HL-60/S4 treated with phorbol 12-myristate 13-acetate at 8.2 ng/mL for 4 days and 3 days (cell line): ENCODE data around the gene SCYL2.
"Not testable (repeated sequence)": the region's sequence is repeated elsewhere in the genome, so short reads cannot be mapped to it uniquely, and the experiment has no call there.

Source experiments
- in situ Hi-C: fragments of 300-500 bp; cut with MboI; formaldehyde crosslinking; loops from 2 replicates; pipeline ENCODE4 v1.15.0; 2022; ENCODE audit warnings: low sequenced_read_pairs

SCYL2 gene

GRCh38 chr12:100265107-100265506 lies 1.9 kb upstream of the SCYL2 start:
- in situ Hi-C loops, result not testable (repeated sequence)

- in situ Hi-C loops, result no loop called here
Measured at GRCh38 chr12:100265732-100266584, 1.0 kb upstream of the SCYL2 start.

GRCh38 chr12:100266585-100266834 lies 467 bp upstream of the SCYL2 start:
- in situ Hi-C loops, result no loop called here

- in situ Hi-C loops, result no loop called here
Measured at GRCh38 chr12:100267603-100268281, 765 bp downstream of the SCYL2 start.

DNA sequence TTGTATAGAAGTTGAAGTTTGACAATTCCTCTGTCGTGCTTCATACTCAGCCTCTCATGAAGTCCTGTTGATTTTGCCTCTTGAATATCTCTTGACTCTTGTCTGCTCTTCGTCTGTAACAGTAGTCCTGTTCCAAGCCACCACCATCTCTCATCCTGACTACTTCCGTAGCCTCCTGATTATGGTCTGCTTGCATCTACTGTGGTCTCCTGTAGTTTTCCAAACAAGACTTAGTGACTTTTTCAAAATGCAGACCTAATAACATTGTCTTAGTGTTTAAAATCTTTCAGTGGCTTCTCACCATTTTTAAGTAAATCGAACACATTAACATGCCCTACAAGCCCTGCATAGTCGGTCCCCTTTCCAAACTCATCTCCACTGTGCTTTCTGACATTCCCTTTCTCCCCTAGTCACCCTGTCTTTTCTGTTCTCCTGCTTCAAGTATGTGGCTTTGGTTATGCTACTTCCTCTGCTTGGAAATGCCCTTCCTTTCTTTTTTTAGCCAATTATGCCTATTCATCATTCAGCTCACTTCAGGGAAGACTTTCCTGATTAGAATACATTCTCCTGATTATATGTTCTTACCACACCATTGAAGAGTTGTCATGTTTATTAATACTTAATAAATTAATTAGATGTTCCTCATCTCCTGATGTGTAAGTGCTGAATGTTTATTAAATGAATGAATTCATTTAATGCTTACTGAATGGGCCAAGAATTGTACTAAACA lies 2.0 kb downstream of the SCYL2 start:
- in situ Hi-C loops, result no loop called here

DNA sequence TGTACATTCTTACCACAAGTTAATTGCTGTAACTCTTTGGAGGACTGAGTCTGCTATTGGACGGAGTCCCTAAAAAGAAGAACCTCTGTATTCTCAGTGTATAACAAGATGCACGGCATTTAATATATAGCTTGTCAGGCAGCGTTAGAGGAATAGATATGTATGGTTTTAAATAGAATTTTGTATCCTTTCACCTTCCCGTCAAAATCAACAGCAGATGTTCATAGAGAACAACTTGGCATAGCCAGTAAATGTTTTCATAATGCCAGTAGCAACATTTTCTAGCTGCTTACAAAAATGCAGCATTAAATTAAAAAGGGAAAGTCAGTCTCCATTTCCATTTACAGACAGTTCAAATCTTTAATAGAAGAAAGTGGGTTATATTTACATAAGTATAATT lies 6.8 kb downstream of the SCYL2 start:
- in situ Hi-C loops, result no loop called here

DNA sequence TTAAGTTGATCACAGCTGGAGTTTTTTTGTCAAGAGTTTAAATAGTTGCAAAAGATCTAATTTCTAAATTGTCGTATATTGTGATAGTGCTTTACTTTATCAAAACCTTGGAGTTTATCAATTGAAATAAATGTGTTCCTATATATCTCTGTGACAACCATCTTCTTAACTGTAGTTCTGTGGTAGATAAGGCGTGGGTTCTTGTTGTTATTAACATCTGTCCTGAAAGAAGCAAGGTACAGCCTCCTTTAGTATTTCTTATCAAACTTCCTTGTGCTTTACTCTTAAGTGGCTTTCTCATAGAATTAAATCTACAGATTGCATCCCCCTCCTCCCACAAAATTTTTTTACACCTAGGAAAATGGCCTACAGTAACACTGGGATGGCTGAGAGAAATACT lies 7.3 kb downstream of the SCYL2 start:
- in situ Hi-C loops, result no loop called here

- in situ Hi-C loops, result no loop called here
Measured at GRCh38 chr12:100279159-100279558, 12.2 kb downstream of the SCYL2 start.

GRCh38 chr12:100279607-100280244 lies 12.7 kb downstream of the SCYL2 start:
- in situ Hi-C loops, result no loop called here

GRCh38 chr12:100284556-100284955 lies 17.6 kb downstream of the SCYL2 start:
- in situ Hi-C loops, result not testable (repeated sequence)

GRCh38 chr12:100289038-100289437 lies 22.1 kb downstream of the SCYL2 start:
- in situ Hi-C loops, result no loop called here

DNA sequence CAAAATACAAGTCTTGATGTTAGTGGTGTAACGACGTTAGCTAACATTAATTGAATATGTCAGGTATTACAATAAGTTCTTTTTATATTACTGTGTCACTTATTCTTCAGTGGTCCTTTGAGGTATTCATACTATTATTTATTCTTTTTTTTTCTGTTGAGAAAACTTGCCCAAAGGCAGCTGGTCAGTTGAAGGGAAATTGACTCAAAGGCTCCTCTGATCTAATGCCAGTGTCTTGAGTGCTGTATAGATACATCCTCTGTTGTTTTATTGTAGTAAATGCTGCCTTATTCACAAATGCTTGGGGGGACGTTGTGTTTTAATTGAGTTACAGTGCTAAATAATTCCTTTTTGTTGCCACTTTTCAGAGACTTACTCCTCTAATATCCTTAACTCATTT lies 23.0 kb downstream of the SCYL2 start:
- in situ Hi-C loops, result no loop called here

- in situ Hi-C loops, result no loop called here
Measured at GRCh38 chr12:100293017-100293416, 26.0 kb downstream of the SCYL2 start.

DNA sequence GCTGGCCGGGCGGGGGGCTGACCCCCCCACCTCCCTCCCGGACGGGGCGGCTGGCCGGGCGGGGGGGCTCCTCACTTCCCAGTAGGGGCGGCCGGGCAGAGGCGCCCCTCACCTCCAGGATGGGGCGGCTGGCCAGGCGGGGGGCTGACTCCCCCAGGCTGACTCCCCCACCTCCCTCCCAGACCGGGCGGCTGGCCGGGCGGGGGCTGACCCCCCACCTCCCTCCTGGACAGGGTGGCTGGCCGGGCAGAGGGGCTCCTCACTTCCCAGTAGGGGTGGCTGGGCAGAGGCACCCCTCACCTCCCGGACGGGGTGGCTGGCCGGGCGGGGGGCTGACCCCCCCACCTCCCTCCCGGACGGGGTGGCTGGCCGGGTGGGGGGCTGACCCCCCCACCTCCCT lies 27.4 kb downstream of the SCYL2 start:
- in situ Hi-C loops, result not testable (repeated sequence)

DNA sequence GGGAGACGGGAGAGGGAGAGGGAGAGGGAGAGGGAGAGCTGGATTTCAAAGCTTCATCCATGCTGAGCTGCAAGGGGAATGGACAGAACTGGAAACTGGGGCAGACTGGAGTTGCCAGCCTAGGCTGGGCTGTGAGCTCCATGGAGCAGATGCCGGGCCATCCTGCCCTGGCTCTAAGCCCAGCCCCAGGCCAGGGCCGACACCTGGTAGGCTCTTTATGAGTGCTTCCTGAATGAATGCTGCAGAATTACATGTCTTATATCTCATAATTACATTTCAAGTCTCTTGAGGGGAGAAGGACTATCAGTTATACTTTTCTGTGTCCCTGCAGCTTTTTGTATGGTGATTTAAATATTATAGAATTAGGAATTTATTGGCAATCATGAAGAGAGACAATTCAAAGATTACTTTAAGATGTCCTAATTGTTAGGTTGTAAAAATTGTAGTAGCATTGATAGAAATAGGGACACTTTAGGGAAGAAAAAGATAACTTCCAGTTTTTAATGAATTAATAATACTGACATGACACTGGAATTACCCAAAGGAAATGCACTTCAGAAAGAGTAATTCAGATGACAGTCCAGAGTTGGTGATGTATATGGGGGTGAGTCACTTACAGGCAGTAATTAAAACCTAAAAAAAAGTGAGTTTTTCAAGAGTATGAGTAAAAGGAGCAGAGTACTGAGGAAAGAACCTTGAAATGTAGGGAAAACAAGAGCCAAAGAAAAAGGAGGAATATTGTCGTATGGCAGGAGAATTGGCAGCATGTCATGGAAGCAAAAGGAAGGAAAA lies 29.0 kb downstream of the SCYL2 start:
- in situ Hi-C loops, result no loop called here

DNA sequence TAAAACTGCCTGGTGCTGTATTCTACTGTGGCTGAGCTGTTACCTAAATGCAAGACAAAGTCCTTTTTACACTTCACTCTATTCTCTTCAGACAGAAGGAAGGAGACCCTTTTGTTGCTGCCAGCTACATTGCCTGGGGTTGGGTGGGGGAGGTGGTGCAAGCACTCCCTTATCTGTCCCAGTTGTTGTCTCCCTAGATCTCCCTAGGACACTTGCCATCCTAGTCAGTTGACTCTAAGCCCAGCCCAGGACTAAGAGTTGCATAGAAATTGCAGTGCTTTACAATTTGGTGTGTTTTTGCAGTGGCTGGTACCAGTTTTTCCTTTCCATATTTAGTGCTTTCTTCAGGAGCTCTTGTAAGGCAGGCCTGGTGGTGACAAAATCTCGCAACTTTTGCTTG lies 35.1 kb downstream of the SCYL2 start:
- in situ Hi-C loops, result no loop called here

- in situ Hi-C loops, result no loop called here
Measured at GRCh38 chr12:100303831-100304230, 36.9 kb downstream of the SCYL2 start.

- in situ Hi-C loops, result not testable (repeated sequence)
Measured at GRCh38 chr12:100304334-100304733, 37.4 kb downstream of the SCYL2 start.

- in situ Hi-C loops, result not testable (repeated sequence)
Measured at GRCh38 chr12:100308138-100308537, 41.2 kb downstream of the SCYL2 start.

DNA sequence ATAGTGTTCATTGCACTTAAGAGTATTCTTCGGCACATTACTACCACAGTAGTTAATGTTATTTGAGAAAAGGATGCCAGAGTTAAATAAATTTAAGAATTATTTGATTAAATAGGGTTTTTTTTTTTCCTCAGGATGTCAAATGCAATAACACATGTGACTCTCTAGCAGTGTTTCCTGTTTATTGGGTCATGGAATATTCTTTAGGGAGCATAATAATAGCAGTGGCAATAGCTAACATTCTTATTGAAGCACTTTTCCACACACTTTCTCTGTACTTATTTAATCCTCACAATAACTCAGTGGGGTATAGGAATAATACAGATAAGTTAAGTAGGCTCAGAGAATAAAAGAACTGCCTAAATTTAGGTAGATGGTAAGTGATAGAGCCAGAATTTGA lies 44.3 kb downstream of the SCYL2 start:
- in situ Hi-C loops, result no loop called here

DNA sequence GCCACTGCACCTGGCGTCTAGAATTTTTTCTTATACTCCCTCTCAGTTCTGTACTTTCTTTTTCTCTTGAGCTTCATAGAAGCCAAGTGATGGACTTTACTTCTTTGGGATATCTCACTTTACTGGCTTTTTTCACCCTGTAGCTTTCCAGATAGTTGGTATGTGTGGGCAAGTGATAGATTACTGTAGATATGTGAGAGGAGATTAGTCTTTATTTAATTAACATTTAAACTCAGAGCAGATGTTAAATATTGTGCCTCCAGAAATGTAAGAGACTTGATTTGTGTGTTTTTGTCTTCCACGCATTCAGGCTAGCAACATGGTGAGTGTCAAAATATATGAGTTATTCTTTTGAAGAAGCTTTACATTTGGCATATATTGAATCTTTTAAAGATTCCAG lies 50.4 kb downstream of the SCYL2 start:
- in situ Hi-C loops, result no loop called here
